ENCODE results near the gene IGSF10.

GRCh38 chr3:151425627-151426340, 35.1 kb downstream of the IGSF10 start:
- TF ChIP-seq YY1 (IDR thresholded peaks at IDR 0.05) (no peak), RAD21 (IDR thresholded peaks at IDR 0.05) (no peak), TAF1 (conservative IDR thresholded peaks at IDR 0.05) (no peak), EGR1 (IDR thresholded peaks at IDR 0.05; ENCODE audit: low read depth in 2 of 2) (no peak), CTCF (IDR thresholded peaks at IDR 0.05; ENCODE audit: low read depth, low read length, missing input control) (no peak), SP1 (IDR thresholded peaks at IDR 0.05) (no peak), RXRA (IDR thresholded peaks at IDR 0.05) (no peak), REST (IDR thresholded peaks at IDR 0.05) (no peak), JUND (IDR thresholded peaks at IDR 0.05) (no peak), MAX (IDR thresholded peaks at IDR 0.05) (no peak), GABPA (IDR thresholded peaks at IDR 0.05 in 1 of 2, conservative IDR thresholded peaks at IDR 0.05 in 1 of 2) (no peak), FOXA1 (IDR thresholded peaks at IDR 0.05) (no peak), ATF3 (IDR thresholded peaks at IDR 0.05) (no peak), NR2F2 (IDR thresholded peaks at IDR 0.05) (no peak)
